IPS DF 4.7 (cell line): Measurements from ENCODE around the gene LAMA5.

Experiments
- DNase-seq: peaks from one replicate; pipeline ENCODE4 v3.0.0-alpha.2; 2013; ENCODE audit warnings: low spot score; ENCODE audit errors: extremely low read depth

LAMA5 gene

DNA sequence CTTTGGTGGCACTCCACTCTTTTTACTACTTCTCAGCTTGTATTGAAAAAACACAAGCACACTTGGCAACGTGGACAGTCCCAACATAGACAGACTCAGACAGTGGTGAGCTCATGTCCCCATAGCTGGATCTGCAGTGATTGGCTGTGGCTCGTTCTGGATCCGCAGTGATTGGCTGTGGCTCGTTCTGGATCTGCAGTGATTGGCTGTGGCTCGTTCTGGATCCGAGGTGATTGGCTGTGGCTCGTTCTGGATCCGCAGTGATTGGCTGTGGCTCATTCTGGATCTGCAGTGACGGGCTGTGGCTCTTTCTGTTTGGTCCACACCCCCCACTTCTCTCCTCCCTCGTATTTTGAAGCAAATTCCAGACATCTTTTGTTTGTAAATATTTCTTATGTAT is 100.8 kb downstream of the LAMA5 start:
- no peak for DNase-seq

DNA sequence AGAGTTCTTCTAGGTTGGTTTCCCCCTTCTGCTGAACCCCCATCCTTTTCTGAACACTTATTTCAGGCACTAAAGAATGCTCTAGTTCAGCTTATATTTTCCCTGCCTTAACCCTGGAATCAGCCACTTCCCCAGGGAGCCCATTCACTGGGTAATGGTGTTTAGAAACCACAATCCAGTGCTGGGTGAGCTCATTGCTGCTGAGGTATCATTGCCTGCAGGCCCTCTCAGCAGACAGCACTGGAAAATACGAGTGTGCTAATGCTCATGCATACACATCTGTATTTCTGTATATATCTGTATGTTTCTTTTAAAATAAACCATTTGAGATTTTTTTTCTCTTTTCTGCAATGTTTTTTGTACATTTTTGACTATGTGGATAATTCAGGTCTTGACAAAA is 101.7 kb downstream of the LAMA5 start:
- no peak for DNase-seq

- DNase-seq, result no peak
Measured at GRCh38 chr20:62263396-62263795, 103.7 kb downstream of the LAMA5 start.

DNA sequence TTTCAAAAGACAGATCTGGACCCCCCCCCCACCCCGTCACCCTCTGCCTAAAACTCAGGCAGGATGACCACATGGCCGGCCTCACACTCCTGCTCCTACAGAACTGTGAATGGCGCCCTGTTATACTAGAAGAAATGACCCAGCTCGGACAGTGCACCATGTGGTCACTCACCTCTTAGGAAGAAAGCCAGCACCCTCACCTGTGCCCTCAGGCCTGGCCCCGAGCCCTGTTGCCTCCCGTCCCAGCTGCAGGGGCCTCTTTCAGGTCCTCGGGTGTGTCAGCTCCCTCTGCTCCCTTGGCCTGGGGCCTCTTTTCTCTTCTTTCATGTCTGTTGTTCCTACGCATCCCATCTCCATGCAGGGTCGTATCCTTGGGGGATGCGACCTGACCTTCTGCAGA is 105.0 kb downstream of the LAMA5 start:
- no peak for DNase-seq

- DNase-seq, result no peak
Measured at GRCh38 chr20:62259294-62259565, 107.9 kb downstream of the LAMA5 start.
